Measurements from ENCODE around the gene C3orf38.
"Not testable (repeated sequence)": the region's sequence is repeated elsewhere in the genome, so short reads cannot be mapped to it uniquely, and the experiment has no call there.

The C3orf38 gene

GRCh38 chr3:88152841-88153240 is 3.1 kb downstream of the C3orf38 start:
- no peak for DNase-seq (ENCODE audit: low read depth)

- DNase-seq (ENCODE audit: low read depth), result no peak
Observed at GRCh38 chr3:88166419-88166971, 16.7 kb downstream of the C3orf38 start.

- no peak for DNase-seq (ENCODE audit: low read depth)
Observed at GRCh38 chr3:88167173-88167572, 17.4 kb downstream of the C3orf38 start.

- DNase-seq (ENCODE audit: low read depth), result peak; percentile 25
Observed at GRCh38 chr3:88167704-88168103, 17.9 kb downstream of the C3orf38 start.

- DNase-seq (ENCODE audit: low read depth), result no peak
Observed at GRCh38 chr3:88168171-88168570, 18.4 kb downstream of the C3orf38 start.

GRCh38 chr3:88180398-88180999 is 30.7 kb downstream of the C3orf38 start:
- peak; percentile 52 for DNase-seq (ENCODE audit: low read depth)

GRCh38 chr3:88182165-88182918 is 32.6 kb downstream of the C3orf38 start:
- DNase-seq (ENCODE audit: low read depth), result not testable (repeated sequence)

GRCh38 chr3:88188436-88188835 is 38.7 kb downstream of the C3orf38 start:
- DNase-seq (ENCODE audit: low read depth), result peak; percentile 27

GRCh38 chr3:88189361-88189810 is 39.6 kb downstream of the C3orf38 start:
- no peak for DNase-seq (ENCODE audit: low read depth)

GRCh38 chr3:88191872-88192409 is 42.2 kb downstream of the C3orf38 start:
- no peak for DNase-seq (ENCODE audit: low read depth)

- DNase-seq (ENCODE audit: low read depth), result no peak
Observed at GRCh38 chr3:88192631-88193030, 42.9 kb downstream of the C3orf38 start.

- DNase-seq (ENCODE audit: low read depth), result peak; percentile 47
Observed at GRCh38 chr3:88195951-88196434, 46.2 kb downstream of the C3orf38 start.

GRCh38 chr3:88198121-88198520 is 48.4 kb downstream of the C3orf38 start:
- no peak for DNase-seq (ENCODE audit: low read depth)

GRCh38 chr3:88203642-88204055 is 53.9 kb downstream of the C3orf38 start:
- peak; percentile 73 for DNase-seq (ENCODE audit: low read depth)

Data from iris pigment epithelial cell (primary cell).